ENCODE data around the gene PTPRK. TPM values are rescaled to one million over a fixed set of nuclear protein-coding genes. Genes with fewer than 3 reads are reported as not detected.

Gene PTPRK
- total RNA-seq, 2 donors from 2014 or later, result 33.7 to 36.0 TPM

DNA sequence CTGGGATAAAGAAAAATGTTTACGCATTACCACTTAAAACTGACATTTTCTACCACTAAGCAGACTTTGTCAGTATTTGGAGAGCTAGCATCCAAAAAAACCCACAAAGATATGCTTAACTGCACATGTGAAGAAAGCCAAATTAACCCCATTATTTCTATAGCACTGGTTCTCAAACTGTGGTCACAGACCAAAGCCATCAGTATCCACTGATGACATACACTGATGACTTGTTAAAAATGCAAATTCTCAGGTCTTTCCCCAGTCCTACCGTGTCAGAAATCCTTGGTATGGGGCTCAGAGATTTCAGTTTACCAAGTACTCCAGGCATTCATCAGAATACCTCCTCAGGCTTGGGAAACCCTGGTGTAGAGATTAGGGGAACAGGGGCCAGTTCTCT is 230.2 kb downstream of the PTPRK start:
- Histone ChIP-seq H3K9me3 (no peaks in the 10 kb centered on the region), H3K4me3 (no peak overlapping the region), H3K27me3 (replicated peaks; ENCODE audit: insufficient read depth) (no peaks in the 10 kb centered on the region), H3K27ac (no peak overlapping the region), H3K4me1 (ENCODE audit: control insufficient read depth in 1 of 2, low read depth in 2 of 2) (no peaks in the 10 kb centered on the region), H3K36me3 (no peaks in the 10 kb centered on the region)
- no peak for DNase-seq (ENCODE audit: low spot score)
- ATAC-seq (ENCODE audit: insufficient number of reproducible peaks, low FRiP score, low read depth), result no peak
- TF ChIP-seq, protein P1, sequence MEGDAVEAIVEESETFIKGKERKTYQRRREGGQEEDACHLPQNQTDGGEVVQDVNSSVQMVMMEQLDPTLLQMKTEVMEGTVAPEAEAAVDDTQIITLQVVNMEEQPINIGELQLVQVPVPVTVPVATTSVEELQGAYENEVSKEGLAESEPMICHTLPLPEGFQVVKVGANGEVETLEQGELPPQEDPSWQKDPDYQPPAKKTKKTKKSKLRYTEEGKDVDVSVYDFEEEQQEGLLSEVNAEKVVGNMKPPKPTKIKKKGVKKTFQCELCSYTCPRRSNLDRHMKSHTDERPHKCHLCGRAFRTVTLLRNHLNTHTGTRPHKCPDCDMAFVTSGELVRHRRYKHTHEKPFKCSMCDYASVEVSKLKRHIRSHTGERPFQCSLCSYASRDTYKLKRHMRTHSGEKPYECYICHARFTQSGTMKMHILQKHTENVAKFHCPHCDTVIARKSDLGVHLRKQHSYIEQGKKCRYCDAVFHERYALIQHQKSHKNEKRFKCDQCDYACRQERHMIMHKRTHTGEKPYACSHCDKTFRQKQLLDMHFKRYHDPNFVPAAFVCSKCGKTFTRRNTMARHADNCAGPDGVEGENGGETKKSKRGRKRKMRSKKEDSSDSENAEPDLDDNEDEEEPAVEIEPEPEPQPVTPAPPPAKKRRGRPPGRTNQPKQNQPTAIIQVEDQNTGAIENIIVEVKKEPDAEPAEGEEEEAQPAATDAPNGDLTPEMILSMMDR (IDR thresholded peaks at IDR 0.05), result no peak

DNA sequence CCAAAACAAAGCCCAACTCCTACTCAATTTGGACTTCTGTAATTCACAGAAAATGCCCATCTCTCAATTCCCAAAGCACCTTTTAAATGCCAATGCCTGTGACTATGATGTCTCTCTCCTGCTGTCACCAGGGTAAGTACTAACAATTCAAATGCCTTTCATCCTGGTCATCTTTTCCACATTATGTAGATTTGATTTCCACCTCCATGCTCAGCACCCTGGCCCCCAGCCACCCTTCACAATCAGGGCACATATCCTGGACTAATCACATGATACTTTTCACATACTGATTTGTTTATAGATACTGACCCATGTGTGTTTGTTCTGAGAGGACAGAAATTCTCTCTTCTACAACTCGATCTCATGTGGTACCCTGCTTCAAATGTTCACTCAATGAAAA is 236.3 kb downstream of the PTPRK start:
- ATAC-seq (ENCODE audit: insufficient number of reproducible peaks, low FRiP score, low read depth) (no peak), DNase-seq (ENCODE audit: low spot score) (no peak)
- peaks cover 0 to 10% of the 10 kb centered on the region in 2 donors for H3K4me1 ChIP-seq (ENCODE audit: control insufficient read depth in 1 of 2, low read depth in 2 of 2)
- H3K27ac ChIP-seq, result no peak overlapping the region
- TF ChIP-seq, protein P1 (IDR thresholded peaks at IDR 0.05), result no peak
- no peaks in the 10 kb centered on the region for H3K9me3 ChIP-seq
- H3K4me3 ChIP-seq, result no peak overlapping the region
- H3K27me3 ChIP-seq (replicated peaks; ENCODE audit: insufficient read depth), result no peaks in the 10 kb centered on the region
- H3K36me3 ChIP-seq, result no peaks in the 10 kb centered on the region

DNA sequence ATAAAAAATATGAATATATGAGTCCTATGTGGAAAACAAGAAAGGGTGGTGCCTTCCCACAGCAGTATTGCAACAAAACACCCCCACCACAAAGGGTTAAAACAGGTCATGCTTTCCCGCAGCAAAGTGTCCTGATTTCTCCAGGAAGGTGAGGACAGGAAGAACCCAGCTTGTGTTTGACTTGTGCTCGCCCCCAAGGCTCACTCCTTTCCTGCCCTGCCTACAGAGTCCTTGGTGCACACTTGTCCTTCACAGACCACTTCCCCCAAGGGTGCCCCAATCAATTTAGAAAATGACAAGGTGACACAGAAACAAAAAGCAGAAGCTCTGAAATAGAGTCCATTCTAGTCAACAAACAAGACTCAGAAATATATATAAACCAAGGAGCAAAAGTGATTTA is 237.4 kb downstream of the PTPRK start:
- no peaks in the 10 kb centered on the region for H3K36me3 ChIP-seq
- no peak overlapping the region for H3K27ac ChIP-seq
- no peak overlapping the region for H3K4me3 ChIP-seq
- TF ChIP-seq, protein P1 (IDR thresholded peaks at IDR 0.05), result no peak
- ATAC-seq (ENCODE audit: insufficient number of reproducible peaks, low FRiP score, low read depth) (no peak), DNase-seq (ENCODE audit: low spot score) (no peak)
- H3K9me3 ChIP-seq, result no peaks in the 10 kb centered on the region
- H3K27me3 ChIP-seq (replicated peaks; ENCODE audit: insufficient read depth), result no peaks in the 10 kb centered on the region
- peaks cover 0 to 10% of the 10 kb centered on the region in 2 donors for H3K4me1 ChIP-seq (ENCODE audit: control insufficient read depth in 1 of 2, low read depth in 2 of 2)

DNA sequence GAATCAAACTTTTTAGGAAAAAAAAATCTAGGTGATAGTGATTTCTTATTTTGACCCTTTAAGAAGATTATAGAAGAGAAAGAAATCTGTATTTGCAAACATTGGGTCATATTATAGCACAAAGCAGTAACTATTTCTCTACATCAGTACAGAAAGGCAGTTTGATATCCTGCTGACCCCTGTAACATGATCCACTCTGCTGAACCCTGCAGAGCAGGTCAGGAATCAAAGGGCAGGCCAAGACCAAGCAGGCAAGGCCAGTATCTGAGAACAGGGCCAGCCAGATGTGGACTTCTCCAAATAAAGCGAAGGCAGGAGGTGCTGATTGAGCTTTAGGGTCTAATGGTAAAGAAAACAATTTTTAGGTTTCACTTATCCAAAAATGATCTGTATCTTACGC is 239.4 kb downstream of the PTPRK start:
- H3K9me3 ChIP-seq, result no peaks in the 10 kb centered on the region
- ATAC-seq (ENCODE audit: insufficient number of reproducible peaks, low FRiP score, low read depth), result no peak
- no peak for DNase-seq (ENCODE audit: low spot score)
- H3K27ac ChIP-seq, result no peak overlapping the region
- H3K36me3 ChIP-seq, result no peaks in the 10 kb centered on the region
- no peaks in the 10 kb centered on the region for H3K27me3 ChIP-seq (replicated peaks; ENCODE audit: insufficient read depth)
- TF ChIP-seq, protein P1 (IDR thresholded peaks at IDR 0.05), result no peak
- H3K4me1 ChIP-seq (ENCODE audit: control insufficient read depth in 1 of 2, low read depth in 2 of 2), result peaks cover 2 to 16% of the 10 kb centered on the region in 2 donors
- H3K4me3 ChIP-seq, result no peak overlapping the region

DNA sequence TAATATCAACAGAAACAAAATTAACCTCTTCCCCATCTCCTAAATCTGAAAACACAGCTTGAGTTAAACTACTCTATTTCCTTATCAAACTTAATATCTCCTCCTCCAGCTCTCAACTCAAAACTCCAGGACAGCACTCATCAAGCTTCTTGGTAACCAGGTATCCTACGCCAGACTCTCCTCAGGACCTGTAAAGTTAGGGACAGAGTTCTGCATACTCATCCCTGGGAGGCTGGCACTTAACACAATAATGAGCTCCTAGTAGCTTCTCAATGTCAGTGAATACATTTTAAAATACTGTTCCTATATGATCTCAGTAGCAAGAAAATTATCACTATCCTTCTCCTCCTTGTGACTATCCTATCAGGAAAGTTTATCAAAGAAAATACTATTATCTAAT is 240.3 kb downstream of the PTPRK start:
- peaks cover 5 to 23% of the 10 kb centered on the region in 2 donors for H3K4me1 ChIP-seq (ENCODE audit: control insufficient read depth in 1 of 2, low read depth in 2 of 2)
- no peaks in the 10 kb centered on the region for H3K9me3 ChIP-seq
- no peaks in the 10 kb centered on the region for H3K27me3 ChIP-seq (replicated peaks; ENCODE audit: insufficient read depth)
- no peaks in the 10 kb centered on the region for H3K36me3 ChIP-seq
- TF ChIP-seq, protein P1 (IDR thresholded peaks at IDR 0.05), result no peak
- no peak overlapping the region for H3K4me3 ChIP-seq
- no peak for ATAC-seq (ENCODE audit: insufficient number of reproducible peaks, low FRiP score, low read depth)
- DNase-seq (ENCODE audit: low spot score), result no peak
- no peak overlapping the region for H3K27ac ChIP-seq

Measured in thoracic aorta (tissue), 2 donors.